ENCODE results near the gene TMEM45B.
"Not testable (repeated sequence)": the region's sequence is repeated elsewhere in the genome, so short reads cannot be mapped to it uniquely, and the experiment has no call there.

Gene TMEM45B

GRCh38 chr11:129853518-129854231, 38.0 kb downstream of the TMEM45B start:
- peak; percentile 49 for DNase-seq

- no peak for DNase-seq
Observed at GRCh38 chr11:129854232-129854805, 38.7 kb downstream of the TMEM45B start.

GRCh38 chr11:129855086-129855485, 39.4 kb downstream of the TMEM45B start:
- no peak for DNase-seq

DNA sequence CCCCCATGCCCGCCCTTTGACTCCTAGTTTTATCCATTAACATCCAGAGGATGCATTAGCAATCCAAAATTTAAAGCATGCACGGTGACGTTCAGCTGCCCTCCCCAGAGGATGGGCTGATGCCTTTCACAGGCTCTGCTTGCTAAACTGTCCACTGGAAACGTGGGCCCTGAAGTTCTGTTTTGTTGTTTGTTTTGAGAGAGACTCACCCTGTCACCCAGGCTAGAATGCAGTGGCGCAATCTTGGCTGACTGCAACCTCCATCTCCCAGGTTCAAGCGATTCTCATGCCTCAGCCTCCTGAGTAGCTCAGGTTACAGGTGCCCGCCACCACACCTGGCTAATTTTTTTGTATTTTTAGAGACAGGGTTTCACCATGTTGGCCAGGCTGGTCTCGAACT, 40.4 kb downstream of the TMEM45B start:
- DNase-seq: no peak

DNA sequence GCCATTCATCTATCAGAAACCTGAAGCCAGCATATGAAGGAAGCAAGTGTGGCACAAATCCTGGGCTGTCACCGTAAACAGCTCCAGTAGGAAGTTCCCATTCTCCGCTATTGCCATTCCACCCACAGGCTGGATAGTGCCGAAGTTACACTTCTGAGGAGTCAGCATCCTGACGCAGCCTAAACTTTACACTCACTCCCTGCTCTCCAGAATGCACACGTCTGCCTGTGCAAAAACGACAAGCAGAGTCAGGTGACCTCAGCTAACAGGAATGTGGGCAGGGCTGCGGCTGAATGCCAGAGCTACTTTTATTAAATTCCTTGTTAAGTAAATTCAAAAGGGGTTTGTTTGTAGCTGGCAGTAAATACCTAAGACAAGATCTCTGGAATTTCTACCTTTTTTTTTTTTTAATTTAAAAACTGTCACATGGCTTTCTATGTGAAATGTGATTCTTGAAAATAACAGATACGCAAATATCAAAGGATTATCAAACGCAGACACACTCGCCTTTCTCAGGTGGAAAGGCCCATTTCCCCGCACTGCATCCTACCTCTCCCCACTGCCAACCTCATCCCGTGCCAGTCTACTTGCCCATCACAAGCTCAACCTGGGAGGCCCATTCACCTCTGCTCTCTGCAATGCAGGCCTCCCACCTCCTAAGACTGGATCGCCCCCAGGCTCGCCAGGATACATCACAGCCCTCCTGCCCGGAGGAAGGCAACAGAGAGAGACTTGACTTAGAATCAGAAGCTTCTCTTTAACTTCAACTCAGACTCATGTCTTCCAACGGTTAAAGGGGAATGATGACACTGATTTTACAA, 46.3 kb downstream of the TMEM45B start:
- no peak for DNase-seq

GRCh38 chr11:129864811-129865210, 49.2 kb downstream of the TMEM45B start:
- DNase-seq: no peak

- no peak for DNase-seq
Observed at GRCh38 chr11:129865701-129866100, 50.1 kb downstream of the TMEM45B start.

- DNase-seq: no peak
Observed at GRCh38 chr11:129866311-129866710, 50.7 kb downstream of the TMEM45B start.

- not testable (repeated sequence) for DNase-seq
Observed at GRCh38 chr11:129868626-129869025, 53.0 kb downstream of the TMEM45B start.

GRCh38 chr11:129871914-129872313, 56.3 kb downstream of the TMEM45B start:
- DNase-seq: no peak

DNA sequence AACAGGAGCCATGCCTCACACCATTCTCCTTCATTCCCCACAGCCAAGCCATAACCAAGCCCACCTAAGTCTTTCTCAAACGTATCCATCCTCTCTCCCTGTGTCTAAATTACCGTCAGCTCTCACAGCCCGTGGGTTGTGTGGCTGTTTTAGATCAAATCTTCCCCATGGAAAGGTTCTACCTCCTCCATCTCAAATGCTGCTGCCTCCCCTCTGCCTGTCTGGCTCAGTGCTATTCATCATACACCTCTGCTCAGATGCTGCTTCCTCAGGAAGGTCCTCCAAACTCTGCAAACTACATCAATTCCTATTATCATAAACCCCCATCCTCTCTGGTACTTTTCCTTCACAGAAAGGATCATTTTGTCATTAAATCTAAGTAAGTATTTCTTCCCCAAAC, 64.7 kb downstream of the TMEM45B start:
- no peak for DNase-seq

DNA sequence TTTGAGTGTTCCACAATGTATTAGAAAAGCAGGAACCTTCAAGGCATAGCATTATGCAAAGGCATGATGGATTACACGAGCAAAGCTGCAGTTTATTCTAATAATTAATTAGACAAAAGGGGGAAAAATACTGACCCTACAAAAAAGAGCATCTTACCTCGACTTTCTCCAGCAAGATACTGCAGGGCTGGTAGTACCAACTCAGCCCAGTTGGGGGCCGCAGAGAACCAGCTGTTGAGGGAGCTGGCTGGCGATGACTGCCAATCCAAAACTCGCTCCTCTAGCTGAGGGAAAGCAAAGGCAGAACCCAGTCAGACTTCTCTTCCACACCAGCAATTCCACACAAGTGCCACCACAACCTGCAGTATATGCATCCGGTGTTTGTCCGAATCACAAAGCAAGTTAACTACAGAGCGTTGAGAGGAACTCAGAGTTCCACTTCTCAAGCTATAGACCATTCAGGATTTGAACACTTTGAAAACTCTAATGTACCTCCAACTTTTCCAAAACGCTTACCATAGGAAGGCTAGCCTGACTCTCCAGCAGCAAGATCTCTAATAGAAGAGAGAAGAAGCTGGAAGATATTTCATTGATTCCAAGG, 66.0 kb downstream of the TMEM45B start:
- DNase-seq: no peak

- no peak for DNase-seq
Observed at GRCh38 chr11:129884581-129884980, 68.9 kb downstream of the TMEM45B start.

GRCh38 chr11:129885381-129885780, 69.7 kb downstream of the TMEM45B start:
- DNase-seq: no peak

GRCh38 chr11:129888451-129888850, 72.8 kb downstream of the TMEM45B start:
- DNase-seq: no peak

DNA sequence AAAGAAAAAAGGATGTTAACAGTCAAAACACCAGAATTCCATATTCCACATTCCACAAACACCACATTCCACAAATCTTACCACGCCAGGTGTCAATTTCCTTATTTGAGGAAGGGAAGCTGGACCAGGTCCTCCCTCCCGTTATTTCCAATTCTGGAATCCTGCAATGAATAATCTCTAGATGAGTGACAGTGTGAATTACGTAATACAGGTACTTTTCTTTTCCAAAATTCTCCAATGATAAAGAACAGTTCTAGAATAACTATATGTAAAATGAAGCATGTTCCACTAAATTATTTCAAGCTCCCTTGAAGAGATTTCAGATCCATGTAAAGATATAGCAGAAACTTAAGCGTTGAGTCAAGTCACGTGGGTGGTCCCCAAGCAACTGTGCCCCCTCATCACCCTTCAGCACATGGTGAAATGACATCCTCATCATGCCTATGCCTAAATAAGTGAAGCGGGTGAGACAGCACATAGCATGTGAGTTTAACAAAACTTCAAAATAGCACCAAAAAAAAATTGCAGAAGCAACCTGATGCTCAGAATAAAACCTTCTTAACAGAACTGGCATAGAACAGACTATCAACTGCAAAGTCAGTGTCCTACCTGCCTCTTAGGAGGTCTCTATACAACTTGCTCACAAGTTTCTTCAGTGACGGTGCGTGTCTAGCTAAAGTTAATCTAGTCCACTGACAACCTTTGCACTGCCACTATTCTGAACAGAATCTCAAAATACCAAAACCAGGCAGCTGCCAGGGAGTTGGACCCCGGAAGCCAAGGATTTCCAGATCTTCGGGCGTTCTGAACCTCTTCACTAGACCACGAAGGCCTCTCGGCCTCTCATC, 78.9 kb downstream of the TMEM45B start:
- DNase-seq: no peak

GRCh38 chr11:129895126-129896041, 79.7 kb downstream of the TMEM45B start, which contains the start of gene NFRKB:
TSS of gene NFRKB (minus strand) at chr11:129895578. CDS start at chr11:129892849, 2,729 bp downstream.
- no peak for DNase-seq

- DNase-seq: no peak
Observed at GRCh38 chr11:129896062-129896461, 80.4 kb downstream of the TMEM45B start.

- DNase-seq: no peak
Observed at GRCh38 chr11:129905402-129905801, 89.8 kb downstream of the TMEM45B start.

All from NCI-H187 treated with DMSO at 0.1 percent for 48 hours (cell line).